GM18511 (cell line): ENCODE data around the gene RNF157.

Experiments
- ATAC-seq: cut with Tn5 transposase; IDR thresholded peaks from one replicate; pipeline ENCODE4 v1.9.1; 2021; ENCODE audit warnings: mild to moderate bottlenecking, moderate library complexity; ENCODE audit not compliant: unreplicated experiment

RNF157 gene

GRCh38 chr17:76131692-76132573 lies 108.4 kb downstream of the RNF157 start:
- no peak for ATAC-seq

GRCh38 chr17:76131051-76131691 lies 109.1 kb downstream of the RNF157 start:
- ATAC-seq, result no peak

GRCh38 chr17:76130473-76130872 lies 109.8 kb downstream of the RNF157 start:
- ATAC-seq, result no peak

GRCh38 chr17:76125922-76126321 lies 114.4 kb downstream of the RNF157 start:
- no peak for ATAC-seq

GRCh38 chr17:76125391-76125675 lies 115.0 kb downstream of the RNF157 start:
- no peak for ATAC-seq

- no peak for ATAC-seq
Measured at GRCh38 chr17:76124582-76125390, 115.5 kb downstream of the RNF157 start.

GRCh38 chr17:76123749-76124581 lies 116.3 kb downstream of the RNF157 start:
- no peak for ATAC-seq

- no peak for ATAC-seq
Measured at GRCh38 chr17:76123191-76123499, 117.1 kb downstream of the RNF157 start.

- no peak for ATAC-seq
Measured at GRCh38 chr17:76122431-76123190, 117.7 kb downstream of the RNF157 start.

GRCh38 chr17:76121932-76122430 lies 118.3 kb downstream of the RNF157 start:
- ATAC-seq, result no peak

GRCh38 chr17:76120658-76121008 lies 119.7 kb downstream of the RNF157 start:
- no peak for ATAC-seq

GRCh38 chr17:76119409-76120371 lies 120.6 kb downstream of the RNF157 start:
- ATAC-seq, result no peak

GRCh38 chr17:76115138-76115754 lies 125.0 kb downstream of the RNF157 start:
- ATAC-seq, result no peak

GRCh38 chr17:76111956-76112355 lies 128.3 kb downstream of the RNF157 start:
- ATAC-seq, result no peak

GRCh38 chr17:76107509-76107908 lies 132.8 kb downstream of the RNF157 start:
- ATAC-seq, result no peak

GRCh38 chr17:76106703-76107102 lies 133.6 kb downstream of the RNF157 start:
- no peak for ATAC-seq

GRCh38 chr17:76104896-76105231 lies 135.4 kb downstream of the RNF157 start:
- ATAC-seq, result no peak

- no peak for ATAC-seq
Measured at GRCh38 chr17:76104140-76104895, 136.0 kb downstream of the RNF157 start.
